ENCODE results near the gene CCDC83.
"Not testable (repeated sequence)": the region's sequence is repeated elsewhere in the genome, so short reads cannot be mapped to it uniquely, and the experiment has no call there.

Gene CCDC83

DNA sequence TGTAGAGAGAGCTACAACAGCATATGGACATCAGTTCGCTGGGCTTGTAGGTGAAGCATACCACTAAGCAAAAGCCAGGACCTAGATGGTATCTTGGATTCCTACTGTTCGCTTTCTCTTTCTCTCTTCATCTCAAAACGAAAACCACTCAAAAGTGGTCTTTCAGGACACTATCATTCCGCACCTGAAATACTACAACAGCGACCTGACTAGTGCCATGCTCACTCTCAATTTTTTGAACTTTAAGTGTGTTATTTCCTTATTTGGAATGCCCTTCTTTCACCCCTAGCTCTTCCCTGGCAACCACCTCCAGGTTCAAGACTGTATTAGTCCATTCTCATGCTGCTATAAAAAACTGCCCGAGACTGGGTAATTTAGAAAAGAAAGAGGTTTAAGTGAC lies 59.2 kb downstream of the CCDC83 start:
- no peak for ATAC-seq
- TF ChIP-seq, protein P1, sequence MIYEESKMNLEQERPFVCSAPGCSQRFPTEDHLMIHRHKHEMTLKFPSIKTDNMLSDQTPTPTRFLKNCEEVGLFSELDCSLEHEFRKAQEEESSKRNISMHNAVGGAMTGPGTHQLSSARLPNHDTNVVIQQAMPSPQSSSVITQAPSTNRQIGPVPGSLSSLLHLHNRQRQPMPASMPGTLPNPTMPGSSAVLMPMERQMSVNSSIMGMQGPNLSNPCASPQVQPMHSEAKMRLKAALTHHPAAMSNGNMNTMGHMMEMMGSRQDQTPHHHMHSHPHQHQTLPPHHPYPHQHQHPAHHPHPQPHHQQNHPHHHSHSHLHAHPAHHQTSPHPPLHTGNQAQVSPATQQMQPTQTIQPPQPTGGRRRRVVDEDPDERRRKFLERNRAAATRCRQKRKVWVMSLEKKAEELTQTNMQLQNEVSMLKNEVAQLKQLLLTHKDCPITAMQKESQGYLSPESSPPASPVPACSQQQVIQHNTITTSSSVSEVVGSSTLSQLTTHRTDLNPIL (CRISPR knock-in tag; IDR thresholded peaks at IDR 0.05; ENCODE audit: low read depth), result no peak
- TF ChIP-seq ZFP3 (CRISPR knock-in tag; IDR thresholded peaks at IDR 0.05), result no peak

DNA sequence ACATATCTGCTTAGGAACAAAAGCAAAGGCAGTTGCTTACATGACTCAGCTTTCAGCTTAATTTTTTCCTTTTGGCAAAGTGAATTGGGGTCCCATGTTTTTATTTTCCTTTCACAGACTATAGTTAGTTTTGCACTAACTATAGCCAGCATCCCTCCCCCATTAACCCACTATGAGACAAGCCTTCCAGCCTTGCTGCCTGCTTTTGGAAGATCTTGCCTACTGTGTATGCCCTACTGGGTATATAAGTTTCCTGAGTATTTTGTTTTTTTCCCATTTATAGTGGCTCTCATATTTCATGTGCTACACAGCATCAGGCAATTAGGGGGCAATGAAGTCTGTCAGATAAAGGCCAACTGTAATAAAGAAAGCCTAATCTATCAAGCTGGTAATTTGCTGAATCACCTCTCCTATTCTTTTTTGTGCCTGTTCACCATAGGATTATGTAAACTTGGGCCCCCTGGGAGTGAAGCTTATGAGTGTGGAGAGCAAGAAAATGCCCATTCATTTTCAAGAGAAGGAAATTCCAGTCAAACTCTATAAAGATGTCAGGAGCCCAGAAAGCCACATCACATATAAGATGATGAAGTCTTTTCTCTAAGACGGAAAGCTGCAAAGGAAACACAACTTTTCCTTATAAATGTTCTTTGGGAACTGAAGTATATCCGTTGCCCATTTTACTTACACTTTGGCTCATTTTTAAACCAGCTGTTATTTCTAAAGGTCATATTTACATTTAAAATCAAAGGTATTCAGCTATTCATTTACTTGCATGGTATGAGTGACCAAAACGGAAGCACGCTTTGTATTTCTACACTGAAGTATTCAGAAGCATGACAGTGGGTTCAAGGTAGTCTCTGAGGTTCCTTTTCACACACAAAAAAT lies 64.0 kb downstream of the CCDC83 start:
- no peak for TF ChIP-seq ZNF8 (CRISPR knock-in tag; IDR thresholded peaks at IDR 0.05)
- no peak for TF ChIP-seq ZC3H10 (CRISPR knock-in tag; IDR thresholded peaks at IDR 0.05)
- TF ChIP-seq ZFP30 (CRISPR knock-in tag; IDR thresholded peaks at IDR 0.05), result no peak
- TF ChIP-seq ZNF70 (CRISPR knock-in tag; IDR thresholded peaks at IDR 0.05), result no peak
- no peak for TF ChIP-seq TOX (CRISPR knock-in tag; IDR thresholded peaks at IDR 0.05; ENCODE audit: borderline replicate concordance)
- ATAC-seq, result no peak

DNA sequence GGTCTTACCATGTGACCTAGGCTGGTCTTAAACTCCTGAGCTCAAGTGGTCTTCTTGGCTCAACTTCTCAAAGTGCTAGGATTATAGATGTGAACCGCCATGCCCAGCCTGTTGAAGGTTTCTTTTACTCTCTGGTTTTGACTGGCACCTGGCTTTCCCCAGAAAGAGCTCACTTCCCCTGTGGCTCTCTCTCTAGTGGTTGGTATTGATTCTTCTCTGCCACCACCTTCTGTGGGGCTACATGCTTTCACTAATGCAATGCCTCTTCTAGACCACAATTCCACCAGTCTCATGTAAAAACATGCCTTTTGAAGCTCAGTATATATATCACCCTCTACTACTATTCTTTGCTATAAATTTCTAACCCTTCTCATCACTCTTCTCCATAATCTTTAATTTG lies 67.2 kb downstream of the CCDC83 start:
- ATAC-seq, result no peak
- TF ChIP-seq ZNF70 (CRISPR knock-in tag; IDR thresholded peaks at IDR 0.05), result no peak
- TF ChIP-seq PPARA (CRISPR knock-in tag; IDR thresholded peaks at IDR 0.05; ENCODE audit: borderline replicate concordance), result no peak
- TF ChIP-seq ZNF565 (CRISPR knock-in tag; conservative IDR thresholded peaks at IDR 0.05; ENCODE audit: low read depth), result no peak
- TF ChIP-seq ZNF8 (CRISPR knock-in tag; IDR thresholded peaks at IDR 0.05), result no peak
- no peak for TF ChIP-seq BACH2 (CRISPR knock-in tag; IDR thresholded peaks at IDR 0.05; ENCODE audit: borderline replicate concordance)
- TF ChIP-seq ISL1 (CRISPR knock-in tag; IDR thresholded peaks at IDR 0.05), result no peak
- TF ChIP-seq OSR1 (CRISPR knock-in tag; IDR thresholded peaks at IDR 0.05), result no peak
- TF ChIP-seq, protein P2, sequence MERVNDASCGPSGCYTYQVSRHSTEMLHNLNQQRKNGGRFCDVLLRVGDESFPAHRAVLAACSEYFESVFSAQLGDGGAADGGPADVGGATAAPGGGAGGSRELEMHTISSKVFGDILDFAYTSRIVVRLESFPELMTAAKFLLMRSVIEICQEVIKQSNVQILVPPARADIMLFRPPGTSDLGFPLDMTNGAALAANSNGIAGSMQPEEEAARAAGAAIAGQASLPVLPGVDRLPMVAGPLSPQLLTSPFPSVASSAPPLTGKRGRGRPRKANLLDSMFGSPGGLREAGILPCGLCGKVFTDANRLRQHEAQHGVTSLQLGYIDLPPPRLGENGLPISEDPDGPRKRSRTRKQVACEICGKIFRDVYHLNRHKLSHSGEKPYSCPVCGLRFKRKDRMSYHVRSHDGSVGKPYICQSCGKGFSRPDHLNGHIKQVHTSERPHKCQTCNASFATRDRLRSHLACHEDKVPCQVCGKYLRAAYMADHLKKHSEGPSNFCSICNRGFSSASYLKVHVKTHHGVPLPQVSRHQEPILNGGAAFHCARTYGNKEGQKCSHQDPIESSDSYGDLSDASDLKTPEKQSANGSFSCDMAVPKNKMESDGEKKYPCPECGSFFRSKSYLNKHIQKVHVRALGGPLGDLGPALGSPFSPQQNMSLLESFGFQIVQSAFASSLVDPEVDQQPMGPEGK (CRISPR knock-in tag; IDR thresholded peaks at IDR 0.05; ENCODE audit: borderline replicate concordance), result no peak
- TF ChIP-seq, protein P3, sequence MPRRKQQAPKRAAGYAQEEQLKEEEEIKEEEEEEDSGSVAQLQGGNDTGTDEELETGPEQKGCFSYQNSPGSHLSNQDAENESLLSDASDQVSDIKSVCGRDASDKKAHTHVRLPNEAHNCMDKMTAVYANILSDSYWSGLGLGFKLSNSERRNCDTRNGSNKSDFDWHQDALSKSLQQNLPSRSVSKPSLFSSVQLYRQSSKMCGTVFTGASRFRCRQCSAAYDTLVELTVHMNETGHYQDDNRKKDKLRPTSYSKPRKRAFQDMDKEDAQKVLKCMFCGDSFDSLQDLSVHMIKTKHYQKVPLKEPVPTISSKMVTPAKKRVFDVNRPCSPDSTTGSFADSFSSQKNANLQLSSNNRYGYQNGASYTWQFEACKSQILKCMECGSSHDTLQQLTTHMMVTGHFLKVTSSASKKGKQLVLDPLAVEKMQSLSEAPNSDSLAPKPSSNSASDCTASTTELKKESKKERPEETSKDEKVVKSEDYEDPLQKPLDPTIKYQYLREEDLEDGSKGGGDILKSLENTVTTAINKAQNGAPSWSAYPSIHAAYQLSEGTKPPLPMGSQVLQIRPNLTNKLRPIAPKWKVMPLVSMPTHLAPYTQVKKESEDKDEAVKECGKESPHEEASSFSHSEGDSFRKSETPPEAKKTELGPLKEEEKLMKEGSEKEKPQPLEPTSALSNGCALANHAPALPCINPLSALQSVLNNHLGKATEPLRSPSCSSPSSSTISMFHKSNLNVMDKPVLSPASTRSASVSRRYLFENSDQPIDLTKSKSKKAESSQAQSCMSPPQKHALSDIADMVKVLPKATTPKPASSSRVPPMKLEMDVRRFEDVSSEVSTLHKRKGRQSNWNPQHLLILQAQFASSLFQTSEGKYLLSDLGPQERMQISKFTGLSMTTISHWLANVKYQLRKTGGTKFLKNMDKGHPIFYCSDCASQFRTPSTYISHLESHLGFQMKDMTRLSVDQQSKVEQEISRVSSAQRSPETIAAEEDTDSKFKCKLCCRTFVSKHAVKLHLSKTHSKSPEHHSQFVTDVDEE (CRISPR knock-in tag; IDR thresholded peaks at IDR 0.05), result no peak
- TF ChIP-seq, protein P1 (CRISPR knock-in tag; IDR thresholded peaks at IDR 0.05; ENCODE audit: low read depth), result no peak

DNA sequence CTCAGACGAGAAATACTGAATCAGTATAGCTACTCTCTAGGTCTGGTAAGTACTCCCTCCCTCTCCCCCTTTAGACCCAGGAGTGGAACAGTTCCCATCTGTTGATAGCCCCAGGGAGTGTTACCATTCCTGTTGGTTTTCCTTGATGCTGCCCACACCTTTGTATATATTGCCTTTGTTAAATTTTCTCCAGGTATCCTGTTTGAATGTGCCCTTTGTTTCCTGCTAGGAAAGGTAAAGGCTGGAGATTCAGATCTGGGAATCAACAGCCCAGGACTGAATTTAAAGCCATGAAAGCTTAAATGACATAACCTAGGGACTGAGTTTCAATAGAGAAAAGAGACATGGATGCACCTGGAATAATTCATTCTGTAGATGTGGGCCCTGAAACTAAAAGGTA lies 68.3 kb downstream of the CCDC83 start:
- no peak for ATAC-seq
- no peak for TF ChIP-seq RARB (CRISPR knock-in tag; IDR thresholded peaks at IDR 0.05)
- TF ChIP-seq TCF4 (CRISPR knock-in tag; IDR thresholded peaks at IDR 0.05; ENCODE audit: borderline replicate concordance), result no peak
- no peak for TF ChIP-seq ZNF70 (CRISPR knock-in tag; IDR thresholded peaks at IDR 0.05)
- no peak for TF ChIP-seq CSDC2 (CRISPR knock-in tag; IDR thresholded peaks at IDR 0.05)
- TF ChIP-seq, protein P3 (CRISPR knock-in tag; IDR thresholded peaks at IDR 0.05), result no peak
- no peak for TF ChIP-seq ESRRG (CRISPR knock-in tag; IDR thresholded peaks at IDR 0.05)
- no peak for TF ChIP-seq ARNTL (CRISPR knock-in tag; IDR thresholded peaks at IDR 0.05; ENCODE audit: borderline replicate concordance, low read depth)

DNA sequence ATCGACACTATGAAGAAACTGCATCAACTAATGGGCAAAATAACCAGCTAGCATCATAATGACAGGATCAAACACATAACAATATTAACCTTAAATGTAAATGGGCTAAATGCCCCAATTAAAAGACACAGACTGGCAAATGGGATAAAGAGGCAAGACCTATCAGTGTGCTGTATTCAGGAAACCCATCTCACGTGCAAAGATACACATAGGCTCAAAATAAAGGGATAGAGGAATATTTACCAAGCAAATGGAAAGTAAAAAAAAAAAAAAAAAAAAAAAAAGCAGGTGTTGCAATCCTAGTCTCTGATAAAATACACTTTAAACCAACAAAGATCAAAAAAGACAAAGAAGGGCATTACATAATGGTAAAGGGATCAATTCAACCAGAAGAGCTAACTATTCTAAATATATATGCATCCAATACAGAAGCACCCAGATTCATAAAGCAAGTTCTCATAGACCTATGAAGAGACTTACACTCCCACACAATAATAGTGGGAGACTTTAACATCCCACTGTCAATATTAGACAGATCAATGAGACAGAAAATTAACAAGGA lies 71.6 kb downstream of the CCDC83 start:
- ATAC-seq, result not testable (repeated sequence)

All from SK-N-SH treated with all-trans-retinoic acid at 6 μM for 48 hours (cell line).